Adrenal gland (tissue), 12 donors: ENCODE data around the gene NLGN4X. TPM values are rescaled to one million over a fixed set of nuclear protein-coding genes. Genes with fewer than 3 reads are reported as not detected.

Experiments
- DNase-seq, 7 donors: peaks; one replicate each; pipeline ENCODE4 v3.0.0-alpha.2; 2019 to 2020
- H3K27ac ChIP-seq, 5 donors: fragments of 200-600 bp; sonication (generic) in 4 of 5; 1 replicate in 3 of 5; 2 replicates in 2 of 5; pipeline versions ENCODE4 v1.5.1 to v1.8.0; 2016 to 2020; ENCODE audit warnings: mild to moderate bottlenecking in 1 of 5
- H3K27me3 ChIP-seq: fragments of 200-600 bp; 2 replicates; pipeline ENCODE4 v1.8.0; 2021
- H3K36me3 ChIP-seq, 2 donors: fragments of 200-600 bp; replicated peaks in 1 of 2; 1 replicate in 1 of 2; 2 replicates in 1 of 2; pipeline versions ENCODE4 v1.5.1 to v1.8.0; 2018 to 2022
- H3K4me1 ChIP-seq, 2 donors: fragments of 200-600 bp; replicated peaks in 1 of 2; 1 replicate in 1 of 2; 2 replicates in 1 of 2; pipeline versions ENCODE4 v1.5.1 to v1.8.0; 2018 to 2021
- H3K4me3 ChIP-seq, 4 donors: fragments of 200-600 bp; sonication (generic) in 3 of 4; one replicate each; pipeline ENCODE4 v1.5.1; 2016 to 2018
- H3K9me3 ChIP-seq, 3 donors: fragments of 200-600 bp; sonication (generic) in 1 of 3; replicated peaks in 1 of 3; 1 replicate in 2 of 3; 2 replicates in 1 of 3; pipeline versions ENCODE4 v1.5.1 to v1.8.0; 2016 to 2021
- CTCF ChIP-seq, 6 experiments: fragments of 450-650 bp in 4 of 6; fragments of 200-600 bp in 2 of 6; sonication (generic) in 1 of 6; IDR thresholded peaks; 1 replicate in 5 of 6; 2 replicates in 1 of 6; pipeline versions ENCODE4 v1.5.1 to v1.8.0; 2016 to 2021; ENCODE audit warnings: antibody characterized with exemption in 6 of 6, mild to moderate bottlenecking in 2 of 6, moderate library complexity in 1 of 6
- POLR2A ChIP-seq, 2 donors: fragments of 450-650 bp; IDR thresholded peaks; one replicate each; pipeline ENCODE4 v1.6.1; 2017; ENCODE audit warnings: antibody characterized with exemption in 2 of 2, mild to moderate bottlenecking in 2 of 2, moderate library complexity in 1 of 2
- WGBS, 4 donors: extraction: QIAGEN DNeasy Blood & Tissue Kit in 2 of 4; methylation state at CpG; one replicate each; pipeline versions ENCODE4 v1.1.5 to v1.1.7; 2013 to 2017; 5-methylcytosine and 5-hydroxymethylcytosine counted together
- intact Hi-C, 2 donors: fragments of 100-400 bp; cut with DNase I; formaldehyde crosslinking; loops; one replicate each; pipeline versions ENCODE4 v1.14.1 to v1.15.0; 2022 to 2023
- polyA plus RNA-seq, 3 donors: library from polyadenylated mRNA; stranded (reverse); fragments of 200-250 nt in 2 of 3; fragments of 350-450 nt in 1 of 3; fragmentation: Illumina TruSeq in 1 of 3; extraction: RNeasy Lipid Tissue Mini Kit (QIAGEN cat#74804) in 1 of 3; gene quantifications; one replicate each; pipeline ENCODE4 v1.2.3, GENCODE V29; 2013 to 2014
- total RNA-seq, 9 donors: library from RNA; depleted of rRNA in 4 of 9; stranded (reverse); fragments of >200 nt in 4 of 9; fragments of 120-200 nt in 1 of 9; fragmentation: NEBNext Ultra II Directional in 1 of 9; extraction: Animal tissue kit (Norgen Biotek cat#: 25700) in 1 of 9; gene quantifications; one replicate each; pipeline versions ENCODE4 v1.1.0 to v1.2.4, GENCODE V29; 2013 to 2023
- donor health status: healthy with polysubstance abuse.
- donor health status: Bipolar disorder and iron deficiency.
- donor health status: DM: yes; HTN: yes; CAD: no.
- donor health status: DM: no; HTN: no; CAD: no.
- donor health status: DM: no; HTN: no; CAD: no.
- donor health status: DM: yes; HTN: yes; CAD: no.

The NLGN4X gene
- total and polyA plus RNA-seq, 12 donors = 0.16 to 3.4 (median 1.3) TPM

GRCh38 chrX:6053141-6053540, 175.5 kb downstream of the NLGN4X start:
- no peak overlapping the region for H3K27ac ChIP-seq
- no peaks in the 10 kb centered on the region for H3K36me3 ChIP-seq
- no peak for DNase-seq
- intact Hi-C loops = no loop called here
- WGBS, 4 donors = 42 to 60% (median 54%) methylated on average over 4 to 6 of the region's 6 CpGs
- no peak for TF ChIP-seq CTCF (IDR thresholded peaks at IDR 0.05)
- TF ChIP-seq POLR2A (IDR thresholded peaks at IDR 0.05) = no peak
- no peaks in the 10 kb centered on the region for H3K27me3 ChIP-seq
- no peaks in the 10 kb centered on the region for H3K4me1 ChIP-seq
- no peaks in the 10 kb centered on the region for H3K9me3 ChIP-seq
- no peak overlapping the region for H3K4me3 ChIP-seq

GRCh38 chrX:6052111-6052745, 176.4 kb downstream of the NLGN4X start:
- H3K9me3 ChIP-seq = no peaks in the 10 kb centered on the region
- intact Hi-C loops = no loop called here
- no peak for TF ChIP-seq CTCF (IDR thresholded peaks at IDR 0.05)
- TF ChIP-seq POLR2A (IDR thresholded peaks at IDR 0.05) = no peak
- no peaks in the 10 kb centered on the region for H3K27me3 ChIP-seq
- no peaks in the 10 kb centered on the region for H3K4me1 ChIP-seq
- no peak overlapping the region for H3K27ac ChIP-seq
- 53 to 68% (median 59%) methylated on average over 5 to 8 of the region's 8 CpGs for WGBS, 4 donors
- H3K36me3 ChIP-seq = no peaks in the 10 kb centered on the region
- H3K4me3 ChIP-seq = no peak overlapping the region
- DNase-seq = no peak

- DNase-seq = no peak
- WGBS, 4 donors = 67 to 84% (median 76%) methylated on average over 1 of the region's 1 CpG
- no peaks in the 10 kb centered on the region for H3K27me3 ChIP-seq
- H3K9me3 ChIP-seq = no peaks in the 10 kb centered on the region
- TF ChIP-seq POLR2A (IDR thresholded peaks at IDR 0.05) (no peak), CTCF (IDR thresholded peaks at IDR 0.05) (no peak)
- H3K4me1 ChIP-seq = no peaks in the 10 kb centered on the region
- H3K27ac ChIP-seq = no peak overlapping the region
- H3K4me3 ChIP-seq = no peak overlapping the region
- no peaks in the 10 kb centered on the region for H3K36me3 ChIP-seq
- intact Hi-C loops = no loop called here
These were observed 179.5 kb downstream of the NLGN4X start for GRCh38 chrX:6049132-6049531.

GRCh38 chrX:6041630-6042029, 187.0 kb downstream of the NLGN4X start:
- Histone ChIP-seq H3K36me3 (no peaks in the 10 kb centered on the region), H3K9me3 (peaks cover 0 to 6% (median 0%) of the 10 kb centered on the region in 3 donors), H3K27me3 (no peaks in the 10 kb centered on the region), H3K4me3 (no peak overlapping the region), H3K4me1 (no peaks in the 10 kb centered on the region), H3K27ac (no peak overlapping the region)
- intact Hi-C loops = no loop called here
- WGBS, 4 donors = 52 to 60% (median 57%) methylated on average over 2 of the region's 2 CpGs
- TF ChIP-seq POLR2A (IDR thresholded peaks at IDR 0.05) = no peak
- no peak for TF ChIP-seq CTCF (IDR thresholded peaks at IDR 0.05)
- DNase-seq = no peak
